IPS-11a (cell line): ENCODE data around the gene MISP.

Source experiments
- H3K4me3 ChIP-seq: one replicate; pipeline ENCODE4 v1.5.1; 2013; ENCODE audit warnings: low read depth, low read length, control low read depth

Gene MISP

GRCh38 chr19:771332-771785 is 20.4 kb downstream of the MISP start:
- H3K4me3 ChIP-seq = no peak overlapping the region

DNA sequence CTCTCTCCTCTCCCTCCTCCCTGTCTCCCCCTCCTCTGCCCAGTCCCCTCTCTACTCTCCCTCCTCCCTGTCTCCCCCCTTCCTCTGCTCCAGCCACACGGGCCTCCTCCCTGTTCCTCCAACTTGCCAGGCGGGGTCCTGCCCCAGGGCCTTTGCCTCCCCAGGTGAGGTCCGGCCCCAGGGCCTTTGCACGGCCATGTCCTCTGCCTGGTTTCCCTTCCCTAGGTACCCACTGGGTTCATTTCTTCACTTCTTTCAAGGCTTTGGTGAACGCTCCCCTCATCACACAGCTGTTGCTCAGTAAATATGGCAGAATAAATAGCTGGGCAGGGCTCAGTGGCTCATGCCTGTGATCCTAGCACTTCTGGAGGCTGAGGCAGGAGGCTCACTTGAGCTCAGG is 21.2 kb downstream of the MISP start:
- no peak overlapping the region for H3K4me3 ChIP-seq

DNA sequence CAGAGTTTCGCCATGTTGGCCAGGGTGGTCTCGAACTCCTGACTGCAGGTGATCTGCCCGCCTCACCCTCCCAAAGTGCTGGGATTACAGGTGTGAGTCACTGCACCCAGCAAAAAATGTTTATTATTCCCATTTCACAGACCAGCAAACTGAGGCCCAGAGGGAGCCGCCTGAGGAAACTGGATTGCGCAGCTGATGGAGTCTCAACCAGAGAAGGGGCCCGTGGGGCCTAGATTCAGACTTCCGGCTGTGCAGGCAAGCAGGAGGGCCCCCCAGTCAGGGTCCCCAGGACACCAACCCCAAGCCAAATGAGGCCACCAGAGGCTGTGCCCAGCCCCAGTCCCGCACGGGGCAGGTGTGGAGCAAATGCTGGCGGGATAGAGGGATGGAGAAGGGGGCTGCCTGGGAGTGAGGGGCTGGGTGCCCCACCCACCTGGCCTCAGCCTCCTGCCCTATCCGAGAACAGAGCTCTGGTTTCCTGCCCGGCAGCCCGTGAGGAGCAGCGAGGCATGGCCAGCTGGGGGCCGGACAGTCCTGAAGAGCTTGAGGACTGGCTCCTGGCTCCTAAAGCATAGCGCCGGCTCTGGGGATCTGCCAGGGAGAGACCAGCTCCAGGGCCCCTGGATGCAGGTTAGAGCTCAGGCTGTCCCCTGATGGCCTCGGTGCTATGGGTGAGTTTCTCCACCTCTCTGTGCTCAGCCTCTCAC is 22.0 kb downstream of the MISP start:
- no peak overlapping the region for H3K4me3 ChIP-seq

DNA sequence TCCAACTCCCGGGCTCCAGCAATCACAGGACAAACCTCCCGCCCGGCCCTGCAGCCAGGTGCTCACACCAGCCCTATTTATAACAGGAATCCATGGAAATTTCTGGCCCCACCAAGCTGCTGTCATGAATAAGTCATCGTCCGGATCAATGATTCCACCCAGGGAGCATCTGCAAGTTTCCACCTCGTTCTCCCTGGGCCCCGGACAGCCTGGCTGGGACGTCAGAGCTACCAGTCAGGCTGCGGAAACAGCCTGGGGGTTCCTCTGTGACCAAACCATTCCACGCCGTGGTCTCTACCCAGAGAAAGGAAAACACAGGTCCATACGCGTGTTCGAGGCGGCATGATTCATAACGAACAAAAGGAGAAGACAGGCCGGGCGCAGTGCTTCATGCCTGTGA is 25.6 kb downstream of the MISP start:
- H3K4me3 ChIP-seq = no peak overlapping the region

DNA sequence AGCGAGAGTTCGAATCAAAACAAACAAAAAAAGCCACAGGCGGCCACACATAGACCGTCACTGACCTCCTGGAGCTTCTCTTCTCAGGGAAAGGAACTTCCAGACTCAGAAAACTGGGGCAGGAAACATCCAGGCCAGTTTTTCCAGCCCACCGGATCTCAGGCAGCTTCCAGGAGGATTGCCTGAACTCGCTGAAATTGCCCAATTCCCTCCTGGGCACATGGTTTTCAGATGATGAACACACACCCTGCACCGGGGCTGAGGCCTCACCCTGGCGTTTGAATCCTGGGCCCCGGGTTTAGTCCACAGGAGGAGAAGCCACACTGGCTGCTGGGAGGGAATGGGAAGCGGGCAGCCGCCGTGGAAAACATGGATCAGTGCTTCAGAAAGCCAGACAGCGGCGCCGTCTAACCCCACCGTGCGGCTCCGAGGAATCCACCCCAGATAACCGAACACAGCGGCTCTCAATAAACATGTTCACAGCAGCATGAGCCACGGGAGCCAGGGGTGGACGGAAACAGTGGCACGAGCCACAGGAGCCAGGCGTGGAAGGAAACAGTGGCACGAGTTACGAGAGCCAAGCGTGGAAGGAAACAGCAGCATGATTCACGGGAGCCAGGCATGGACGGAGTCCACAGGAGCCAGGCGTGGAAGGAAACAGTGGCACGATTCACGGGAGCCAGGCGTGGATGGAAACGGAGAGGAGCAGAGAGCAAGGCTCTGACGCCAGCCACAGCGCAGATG is 28.2 kb downstream of the MISP start:
- H3K4me3 ChIP-seq = no peak overlapping the region

- no peak overlapping the region for H3K4me3 ChIP-seq
These were observed 30.0 kb downstream of the MISP start for GRCh38 chr19:780935-781334.

GRCh38 chr19:781800-782184 is 30.9 kb downstream of the MISP start:
- H3K4me3 ChIP-seq = peak overlapping the region; percentile 8

- H3K4me3 ChIP-seq = peak overlapping the region; percentile 39
These were observed 31.4 kb downstream of the MISP start for GRCh38 chr19:782185-782877.

- peak overlapping the region; percentile 39 for H3K4me3 ChIP-seq
These were observed 32.2 kb downstream of the MISP start for GRCh38 chr19:782878-783668.

DNA sequence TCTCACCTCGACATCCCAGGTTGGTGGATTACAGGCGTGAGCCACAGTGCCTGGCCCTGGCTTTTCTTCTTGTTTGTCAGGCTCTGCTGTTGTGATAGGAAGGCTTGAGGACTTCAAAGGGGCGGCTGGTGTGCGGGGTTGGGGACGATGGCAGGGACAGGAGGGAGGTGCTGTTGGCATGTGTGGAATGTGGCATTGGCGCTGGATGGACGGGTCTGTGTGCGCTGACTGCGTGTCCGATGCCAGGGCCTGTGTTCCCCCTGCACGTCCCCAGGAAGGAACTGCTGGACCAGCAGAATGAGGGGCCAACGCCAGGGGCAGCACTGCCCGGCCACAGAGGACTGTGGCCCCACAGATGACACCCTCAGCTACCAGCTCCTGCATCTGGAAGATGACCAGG is 33.6 kb downstream of the MISP start:
- no peak overlapping the region for H3K4me3 ChIP-seq

DNA sequence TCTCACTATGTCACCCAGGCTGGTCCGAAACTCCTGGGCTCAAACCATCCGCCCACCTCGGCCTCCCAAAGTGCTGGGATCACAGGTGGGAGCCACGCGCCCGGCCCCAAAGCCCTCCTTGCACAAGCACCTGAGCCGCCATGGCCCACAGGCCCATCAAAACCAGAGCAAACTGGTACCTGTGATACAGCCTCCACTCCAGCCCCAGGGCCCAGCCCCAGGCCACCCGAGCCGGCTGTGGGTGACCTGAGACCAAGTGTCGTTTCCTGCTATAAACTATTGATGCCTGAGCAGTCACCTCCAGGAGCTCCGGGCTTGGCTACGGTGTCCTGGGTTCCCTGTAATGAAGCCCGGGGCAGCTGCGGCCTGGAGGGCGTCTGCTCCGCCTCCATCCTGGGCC is 36.6 kb downstream of the MISP start:
- no peak overlapping the region for H3K4me3 ChIP-seq

- no peak overlapping the region for H3K4me3 ChIP-seq
These were observed 37.7 kb downstream of the MISP start for GRCh38 chr19:788686-788982.

- no peak overlapping the region for H3K4me3 ChIP-seq
These were observed 38.2 kb downstream of the MISP start for GRCh38 chr19:788983-789700.

GRCh38 chr19:789701-790060 is 38.8 kb downstream of the MISP start:
- H3K4me3 ChIP-seq = no peak overlapping the region

DNA sequence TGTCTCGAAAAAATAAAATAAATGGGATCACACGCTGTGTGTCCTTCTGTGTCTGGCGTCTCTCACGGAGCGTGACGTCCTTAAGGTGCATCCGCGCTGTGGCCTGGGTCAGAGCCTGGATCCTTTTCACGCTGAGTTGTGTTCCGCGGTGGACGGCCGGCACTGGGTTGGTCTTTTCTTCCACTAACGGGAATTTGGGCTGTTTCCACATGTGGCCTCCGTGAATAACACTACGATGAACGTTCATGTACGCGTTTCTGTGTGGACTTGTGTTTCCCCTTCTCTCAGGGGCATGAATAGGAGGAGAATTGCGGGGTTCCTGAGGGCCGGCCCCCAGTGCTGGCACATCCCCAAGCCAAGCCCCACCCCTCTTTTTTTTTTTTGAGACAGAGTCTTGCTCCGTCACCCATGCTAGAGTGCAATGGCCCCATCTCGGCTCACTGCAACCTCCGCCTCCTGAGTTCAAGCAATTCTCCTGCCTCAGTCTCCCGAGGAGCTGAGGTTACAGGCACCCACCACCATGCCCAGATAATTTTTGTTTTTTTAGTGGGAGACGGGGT is 40.2 kb downstream of the MISP start:
- no peak overlapping the region for H3K4me3 ChIP-seq

DNA sequence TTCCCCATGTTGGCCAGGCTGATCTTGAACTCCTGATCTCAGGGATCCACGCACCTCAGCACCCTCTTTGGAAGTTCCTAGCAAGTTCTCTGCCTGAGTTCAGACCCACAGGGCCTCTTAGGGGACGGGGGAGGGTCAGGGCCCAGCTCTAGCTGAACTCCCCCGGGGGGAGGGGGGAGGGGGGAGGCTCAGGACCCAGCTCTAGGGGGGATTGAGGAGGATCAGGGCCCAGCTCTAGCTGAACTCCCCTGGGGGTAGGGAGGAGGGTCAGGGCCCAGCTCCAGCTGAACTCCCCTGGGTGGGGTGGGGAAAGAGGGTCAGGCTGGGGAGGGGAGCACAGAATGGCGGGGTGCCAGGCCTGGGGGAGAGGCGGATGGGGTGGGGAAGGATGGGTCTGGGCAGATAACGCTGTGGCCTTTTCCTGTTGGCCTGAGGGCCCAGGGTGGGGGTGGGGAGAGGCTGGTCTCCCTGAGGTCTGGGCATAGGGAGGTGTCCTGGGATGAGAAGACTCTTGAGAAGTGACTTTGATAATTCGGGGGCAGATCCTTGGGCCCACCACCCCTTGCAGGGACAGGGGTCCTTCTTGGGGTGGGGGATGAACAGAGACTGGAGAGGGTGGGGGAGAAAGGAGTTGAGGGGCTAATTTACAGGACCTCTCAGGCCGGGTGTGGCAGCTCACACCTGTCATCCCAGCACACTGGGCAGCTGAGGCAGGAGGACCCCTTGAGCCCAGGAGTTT is 40.8 kb downstream of the MISP start:
- no peak overlapping the region for H3K4me3 ChIP-seq

GRCh38 chr19:792306-792885 is 41.5 kb downstream of the MISP start:
- no peak overlapping the region for H3K4me3 ChIP-seq

DNA sequence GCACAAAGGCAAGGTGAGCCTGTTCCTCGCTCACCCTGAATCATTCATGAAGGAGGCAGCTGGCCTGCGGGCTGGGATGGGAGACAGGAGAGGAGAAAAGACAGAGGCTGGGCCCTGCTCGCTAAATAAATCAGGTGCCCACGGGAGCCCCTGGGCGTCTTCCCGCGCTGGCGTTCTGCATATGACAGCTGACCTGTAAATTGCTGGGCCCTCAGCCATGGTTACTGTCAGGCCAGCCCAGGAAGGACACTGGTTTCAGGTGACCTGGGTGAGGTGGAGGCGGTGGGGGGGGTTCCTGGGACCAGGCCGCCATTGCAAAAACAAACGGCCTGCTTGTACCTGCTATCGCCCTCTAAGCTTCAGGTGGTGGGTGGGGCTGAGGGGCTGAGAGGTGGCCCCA is 42.9 kb downstream of the MISP start:
- no peak overlapping the region for H3K4me3 ChIP-seq

- no peak overlapping the region for H3K4me3 ChIP-seq
These were observed 44.2 kb downstream of the MISP start for GRCh38 chr19:795073-795611.
